B cell (primary cell): ENCODE results near the gene CDH16.

Experiments used
- EZH2 ChIP-seq: IDR thresholded peaks from 2 replicates; pipeline ENCODE4 v1.6.1; 2012; ENCODE audit warnings: borderline replicate concordance, low read depth, mild to moderate bottlenecking, moderate library complexity, low read length; ENCODE audit not compliant: insufficient read depth, poor library complexity, severe bottlenecking
- TF ChIP-seq, protein P1 (sequence below): fragments of 200-600 bp; IDR thresholded peaks from one replicate; pipeline ENCODE4 v1.8.0; 2022; ENCODE audit warnings: antibody characterized with exemption, mild to moderate bottlenecking

DNA sequence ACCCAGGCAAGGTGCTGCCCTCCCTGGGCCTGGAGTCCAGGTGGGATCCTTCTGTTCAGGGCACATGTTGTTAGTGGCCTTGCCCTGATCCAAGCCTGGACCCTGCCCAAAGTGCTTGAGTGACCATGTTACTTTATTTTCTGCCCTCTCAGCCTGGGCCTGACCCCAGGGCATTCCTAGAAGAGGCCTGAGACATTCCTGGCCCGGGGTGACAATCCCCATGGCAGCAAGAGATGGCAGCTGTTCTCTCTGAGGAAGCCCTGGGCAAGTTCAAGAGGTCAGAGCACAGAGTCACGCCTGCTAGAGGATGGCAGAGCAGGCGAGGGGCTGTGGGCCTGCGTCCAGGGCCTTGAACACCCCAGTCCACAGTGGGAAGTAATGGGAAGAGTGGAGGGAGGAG, 5.0 kb downstream of the CDH16 start:
- TF ChIP-seq, protein P1, sequence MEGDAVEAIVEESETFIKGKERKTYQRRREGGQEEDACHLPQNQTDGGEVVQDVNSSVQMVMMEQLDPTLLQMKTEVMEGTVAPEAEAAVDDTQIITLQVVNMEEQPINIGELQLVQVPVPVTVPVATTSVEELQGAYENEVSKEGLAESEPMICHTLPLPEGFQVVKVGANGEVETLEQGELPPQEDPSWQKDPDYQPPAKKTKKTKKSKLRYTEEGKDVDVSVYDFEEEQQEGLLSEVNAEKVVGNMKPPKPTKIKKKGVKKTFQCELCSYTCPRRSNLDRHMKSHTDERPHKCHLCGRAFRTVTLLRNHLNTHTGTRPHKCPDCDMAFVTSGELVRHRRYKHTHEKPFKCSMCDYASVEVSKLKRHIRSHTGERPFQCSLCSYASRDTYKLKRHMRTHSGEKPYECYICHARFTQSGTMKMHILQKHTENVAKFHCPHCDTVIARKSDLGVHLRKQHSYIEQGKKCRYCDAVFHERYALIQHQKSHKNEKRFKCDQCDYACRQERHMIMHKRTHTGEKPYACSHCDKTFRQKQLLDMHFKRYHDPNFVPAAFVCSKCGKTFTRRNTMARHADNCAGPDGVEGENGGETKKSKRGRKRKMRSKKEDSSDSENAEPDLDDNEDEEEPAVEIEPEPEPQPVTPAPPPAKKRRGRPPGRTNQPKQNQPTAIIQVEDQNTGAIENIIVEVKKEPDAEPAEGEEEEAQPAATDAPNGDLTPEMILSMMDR = no peak
- TF ChIP-seq EZH2 = no peak
